Loucy (cell line): ENCODE results near the gene PCSK2.

Experiments
- CTCF ChIP-seq: fragments of 200-600 bp; sonication (generic); conservative IDR thresholded peaks from 2 replicates; pipeline ENCODE4 v1.5.1; 2014; ENCODE audit warnings: mild to moderate bottlenecking, antibody characterized with exemption, low read length
- EZH2phosphoT487 ChIP-seq: fragments of 200-600 bp; IDR thresholded peaks from 2 replicates; pipeline ENCODE4 v1.6.1; 2018; ENCODE audit warnings: antibody characterized with exemption, mild to moderate bottlenecking, moderate library complexity, borderline replicate concordance

- peak; percentile 72 for TF ChIP-seq CTCF
- TF ChIP-seq EZH2phosphoT487 = no peak
These were observed 278.2 kb downstream of the PCSK2 start for GRCh38 chr20:17504898-17505635.
